ENCODE measurements around the gene RALBP1. TPM values are rescaled to one million over a fixed set of nuclear protein-coding genes. Genes with fewer than 3 reads are reported as not detected.
"Not testable (repeated sequence)": the region's sequence is repeated elsewhere in the genome, so short reads cannot be mapped to it uniquely, and the experiment has no call there.

Gene RALBP1
- total RNA-seq, 3 donors from 2014 or later: 51.1 to 80.3 (median 51.1) TPM

DNA sequence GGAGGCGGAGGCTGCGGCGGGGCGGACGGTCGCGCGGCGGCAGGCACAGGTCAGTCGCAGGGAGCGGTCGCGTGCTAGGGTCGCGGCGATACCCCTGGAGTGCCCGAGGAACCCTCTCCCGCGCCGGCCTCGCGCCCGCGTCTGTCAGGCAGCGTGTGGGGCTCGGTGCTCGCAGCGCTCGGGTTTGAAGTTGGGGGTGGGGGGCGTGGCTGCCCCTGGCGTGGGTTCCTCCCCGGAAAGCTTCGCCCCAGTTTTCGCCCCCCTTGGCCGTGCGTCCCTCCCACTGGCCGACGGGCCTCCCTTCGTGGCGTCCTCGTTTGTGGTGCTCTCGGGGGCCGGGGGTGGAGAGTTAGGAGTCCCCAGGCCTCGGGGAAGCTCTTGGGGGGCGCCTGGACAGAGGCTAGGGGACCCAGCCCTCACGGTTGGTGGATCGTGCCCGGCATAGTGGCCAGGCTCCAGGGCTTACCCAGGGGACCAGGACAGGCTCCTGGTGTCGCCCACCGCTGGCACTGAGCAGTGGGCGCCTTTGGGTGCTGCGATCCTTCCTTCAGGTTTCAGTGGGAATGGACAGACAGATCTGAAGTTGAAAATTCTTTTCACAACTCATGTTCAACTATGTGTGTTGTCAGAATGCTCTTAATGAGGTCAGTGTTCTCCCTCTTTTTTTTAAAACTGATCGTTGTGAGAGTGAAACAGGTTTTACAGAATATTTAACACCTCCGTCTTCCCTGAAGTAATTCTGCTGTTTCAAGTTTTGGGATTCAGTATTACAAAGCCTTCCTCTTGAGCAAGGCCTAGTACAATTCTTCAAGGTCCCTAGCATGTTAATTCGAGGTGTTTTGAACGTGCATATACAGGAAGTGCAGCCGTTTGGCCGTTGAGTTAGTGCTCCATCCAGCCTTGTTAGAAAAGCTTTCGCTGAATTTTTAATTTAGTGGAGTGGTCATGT is 604 bp downstream of the RALBP1 start:
- intact Hi-C loops (cut with DNase I, micrococcal nuclease): no loop called here
- peaks cover 5% of the 10 kb centered on the region for H3K4me1 ChIP-seq (ENCODE audit: low read depth)
- ATAC-seq (no peak), DNase-seq (peak in 1 of 3 donors; percentile 30)
- no peaks in the 10 kb centered on the region for H3K36me3 ChIP-seq (ENCODE audit: low read depth)
- TF ChIP-seq, protein P1, sequence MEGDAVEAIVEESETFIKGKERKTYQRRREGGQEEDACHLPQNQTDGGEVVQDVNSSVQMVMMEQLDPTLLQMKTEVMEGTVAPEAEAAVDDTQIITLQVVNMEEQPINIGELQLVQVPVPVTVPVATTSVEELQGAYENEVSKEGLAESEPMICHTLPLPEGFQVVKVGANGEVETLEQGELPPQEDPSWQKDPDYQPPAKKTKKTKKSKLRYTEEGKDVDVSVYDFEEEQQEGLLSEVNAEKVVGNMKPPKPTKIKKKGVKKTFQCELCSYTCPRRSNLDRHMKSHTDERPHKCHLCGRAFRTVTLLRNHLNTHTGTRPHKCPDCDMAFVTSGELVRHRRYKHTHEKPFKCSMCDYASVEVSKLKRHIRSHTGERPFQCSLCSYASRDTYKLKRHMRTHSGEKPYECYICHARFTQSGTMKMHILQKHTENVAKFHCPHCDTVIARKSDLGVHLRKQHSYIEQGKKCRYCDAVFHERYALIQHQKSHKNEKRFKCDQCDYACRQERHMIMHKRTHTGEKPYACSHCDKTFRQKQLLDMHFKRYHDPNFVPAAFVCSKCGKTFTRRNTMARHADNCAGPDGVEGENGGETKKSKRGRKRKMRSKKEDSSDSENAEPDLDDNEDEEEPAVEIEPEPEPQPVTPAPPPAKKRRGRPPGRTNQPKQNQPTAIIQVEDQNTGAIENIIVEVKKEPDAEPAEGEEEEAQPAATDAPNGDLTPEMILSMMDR (IDR thresholded peaks at IDR 0.05): no peak
- H3K9me3 ChIP-seq: no peaks in the 10 kb centered on the region
- H3K4me3 ChIP-seq: peak overlapping the region; percentile 67

GRCh38 chr18:9476949-9477348 is 1.6 kb downstream of the RALBP1 start:
- H3K9me3 ChIP-seq; ATAC-seq; H3K4me3 ChIP-seq; intact Hi-C loops (cut with DNase I, micrococcal nuclease); H3K4me1 ChIP-seq (ENCODE audit: low read depth); H3K36me3 ChIP-seq (ENCODE audit: low read depth): not testable (repeated sequence)
- DNase-seq: peak in 1 of 3 donors; percentile 34

- H3K4me1 ChIP-seq (ENCODE audit: low read depth): peaks cover 5% of the 10 kb centered on the region
- DNase-seq (no peak), ATAC-seq (no peak)
- intact Hi-C loops (cut with DNase I, micrococcal nuclease): no loop called here
- no peaks in the 10 kb centered on the region for H3K36me3 ChIP-seq (ENCODE audit: low read depth)
- TF ChIP-seq, protein P1 (IDR thresholded peaks at IDR 0.05): no peak
- no peak overlapping the region for H3K4me3 ChIP-seq
- no peaks in the 10 kb centered on the region for H3K9me3 ChIP-seq
Observed at GRCh38 chr18:9477509-9477908, 2.2 kb downstream of the RALBP1 start.

DNA sequence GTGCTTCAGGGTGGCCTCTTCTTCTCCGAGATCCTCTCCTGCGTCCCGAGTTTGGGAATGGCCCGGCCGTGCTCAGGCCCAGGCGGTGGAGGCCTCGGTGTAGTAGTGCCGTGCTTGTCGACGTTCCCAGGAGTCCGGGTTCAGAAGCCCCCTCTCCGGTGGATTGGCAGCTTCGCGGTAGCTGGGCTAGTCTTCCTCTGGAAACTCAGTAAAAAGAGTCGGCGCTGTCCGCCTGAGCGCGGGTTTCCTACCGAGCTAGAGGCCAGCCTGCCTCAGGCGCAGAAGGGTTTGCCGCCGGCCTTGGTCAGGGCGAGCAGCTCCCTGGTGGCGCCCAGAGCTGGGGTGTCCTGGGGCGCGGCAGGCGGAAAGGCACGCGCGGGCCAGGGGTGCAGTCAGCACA is 3.2 kb downstream of the RALBP1 start:
- no peak overlapping the region for H3K4me3 ChIP-seq
- intact Hi-C loops (cut with DNase I, micrococcal nuclease): no loop called here
- no peaks in the 10 kb centered on the region for H3K36me3 ChIP-seq (ENCODE audit: low read depth)
- DNase-seq: no peak
- H3K4me1 ChIP-seq (ENCODE audit: low read depth): peaks cover 5% of the 10 kb centered on the region
- H3K9me3 ChIP-seq: no peaks in the 10 kb centered on the region
- TF ChIP-seq, protein P1 (IDR thresholded peaks at IDR 0.05): no peak
- no peak for ATAC-seq

GRCh38 chr18:9482790-9483189 is 7.5 kb downstream of the RALBP1 start:
- intact Hi-C loops (cut with DNase I, micrococcal nuclease): no loop called here
- Histone ChIP-seq H3K36me3 (ENCODE audit: low read depth) (no peaks in the 10 kb centered on the region), H3K9me3 (no peaks in the 10 kb centered on the region), H3K4me3 (no peak overlapping the region), H3K4me1 (ENCODE audit: low read depth) (no peaks in the 10 kb centered on the region)
- DNase-seq (no peak), ATAC-seq (no peak)
- TF ChIP-seq, protein P1 (IDR thresholded peaks at IDR 0.05): no peak

DNA sequence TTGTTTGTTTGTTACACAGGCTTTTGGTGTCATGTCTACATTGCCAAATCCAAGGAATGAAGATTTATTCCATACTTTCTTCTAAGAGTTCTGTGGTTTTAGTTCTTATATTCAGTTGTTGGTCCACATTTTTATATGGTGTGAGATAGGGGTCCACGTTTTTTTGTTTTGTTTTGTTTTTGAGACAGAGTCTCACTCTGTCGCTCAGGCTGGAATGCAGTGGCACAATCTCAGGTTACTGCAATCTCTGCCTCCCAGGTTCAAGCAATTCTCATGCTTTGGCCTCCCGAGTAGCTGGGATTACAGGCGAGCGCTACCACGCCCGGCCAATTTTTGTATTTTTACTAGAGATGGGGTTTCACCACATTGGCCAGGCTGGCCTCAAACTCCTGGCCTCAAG is 8.2 kb downstream of the RALBP1 start:
- Histone ChIP-seq H3K4me1 (ENCODE audit: low read depth) (no peaks in the 10 kb centered on the region), H3K4me3 (no peak overlapping the region), H3K36me3 (ENCODE audit: low read depth) (no peaks in the 10 kb centered on the region), H3K9me3 (no peaks in the 10 kb centered on the region)
- intact Hi-C loops (cut with DNase I, micrococcal nuclease): no loop called here
- DNase-seq (no peak), ATAC-seq (no peak)
- TF ChIP-seq, protein P1 (IDR thresholded peaks at IDR 0.05): no peak

DNA sequence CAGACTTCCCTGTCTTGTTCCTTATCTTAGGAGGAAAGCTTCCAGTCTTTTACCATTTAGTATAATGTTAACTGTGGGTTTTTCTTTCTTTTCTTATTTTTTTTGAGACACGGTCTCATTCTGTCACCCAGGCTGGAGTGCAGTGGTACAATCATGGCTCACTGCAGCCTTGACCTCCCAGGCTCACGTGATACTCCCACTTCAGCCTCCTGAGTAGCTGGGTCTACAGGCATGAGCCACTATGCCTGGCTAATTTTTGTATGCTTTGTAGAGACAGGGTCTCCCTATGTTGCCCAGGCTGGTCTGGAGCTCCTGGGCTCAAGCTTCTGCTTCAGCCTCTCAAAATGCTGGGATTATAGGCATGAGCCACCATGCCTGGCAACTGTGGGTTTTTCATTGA is 9.5 kb downstream of the RALBP1 start:
- H3K4me1 ChIP-seq (ENCODE audit: low read depth); H3K4me3 ChIP-seq; intact Hi-C loops (cut with DNase I, micrococcal nuclease); H3K9me3 ChIP-seq; DNase-seq; ATAC-seq; H3K36me3 ChIP-seq (ENCODE audit: low read depth): not testable (repeated sequence)

Data from mucosa of descending colon (tissue), 3 donors.